ENCODE measurements around the gene MAGI1.

GRCh38 chr3:66014651-66015050 lies 24.1 kb downstream of the MAGI1 start:
- no peak for TF ChIP-seq CTCF (IDR thresholded peaks at IDR 0.05)
- TF ChIP-seq SMAD3 (CRISPR knock-in tag; IDR thresholded peaks at IDR 0.05; ENCODE audit: borderline replicate concordance) = no peak
- TF ChIP-seq IRF2 (CRISPR knock-in tag; IDR thresholded peaks at IDR 0.05; ENCODE audit: borderline replicate concordance, low read depth) = no peak
- no peak for TF ChIP-seq FOXK1 (CRISPR knock-in tag; IDR thresholded peaks at IDR 0.05)
- no peak for TF ChIP-seq E2F4 (CRISPR knock-in tag; IDR thresholded peaks at IDR 0.05; ENCODE audit: borderline replicate concordance, low read depth)
- TF ChIP-seq JUN (CRISPR knock-in tag; IDR thresholded peaks at IDR 0.05) = no peak
- TF ChIP-seq MAX (CRISPR knock-in tag; IDR thresholded peaks at IDR 0.05) = no peak
- no peak for TF ChIP-seq ZNF317 (CRISPR knock-in tag; IDR thresholded peaks at IDR 0.05; ENCODE audit: borderline replicate concordance, low read depth)
- TF ChIP-seq ESRRA (CRISPR knock-in tag; IDR thresholded peaks at IDR 0.05; ENCODE audit: borderline replicate concordance) = no peak

Measured in WTC11 (cell line).